Adipose tissue (tissue), 3 donors: Measurements from ENCODE around the gene SLF2. TPM values are rescaled to one million over a fixed set of nuclear protein-coding genes. Genes with fewer than 3 reads are reported as not detected.

ENCODE experiments used
- H3K27ac ChIP-seq: one replicate; pipeline ENCODE4 v1.5.1; 2013; ENCODE audit warnings: low read depth, low read length
- WGBS, 3 donors: extraction: QIAGEN DNeasy Blood & Tissue Kit; methylation state at CpG; one replicate each; pipeline ENCODE4 v1.1.7; 2013; 5-methylcytosine and 5-hydroxymethylcytosine counted together
- polyA plus RNA-seq, 3 donors: library from polyadenylated mRNA; stranded (reverse); fragments of 200-250 nt; gene quantifications; one replicate each; pipeline ENCODE4 v1.2.3, GENCODE V29; 2013
- donor health status: healthy with polysubstance abuse.
- donor health status: Bipolar disorder and iron deficiency.
- donor health status: healthy.

The SLF2 gene
- polyA plus RNA-seq, 3 donors = 4.8 to 8.7 (median 6.1) TPM

- H3K27ac ChIP-seq = no peak overlapping the region
- 88 to 94% (median 94%) methylated on average over 5 of the region's 5 CpGs for WGBS, 3 donors
Observed at GRCh38 chr10:100927266-100927665, 14.5 kb downstream of the SLF2 start.

DNA sequence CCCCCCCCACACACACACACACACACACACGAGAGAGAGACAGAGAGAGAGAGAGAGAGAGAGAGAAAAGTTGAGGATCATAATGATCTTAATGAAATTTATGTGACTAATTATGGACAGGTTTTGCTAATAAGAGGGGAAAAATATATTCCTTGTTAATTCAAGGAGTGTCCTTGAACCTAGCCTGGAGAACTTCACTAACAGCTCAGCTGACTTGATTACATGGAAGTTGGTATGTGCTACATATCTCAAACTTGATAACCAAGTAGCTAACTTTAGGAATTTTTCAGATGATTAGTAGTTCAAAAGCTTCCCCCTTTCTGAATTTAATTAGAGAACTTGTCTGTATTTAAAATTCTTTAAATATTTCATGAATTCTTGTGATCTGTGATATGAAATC, 15.3 kb downstream of the SLF2 start:
- WGBS, 3 donors = 0 to 80% (median 20%) methylated on average over 1 of the region's 1 CpG
- no peak overlapping the region for H3K27ac ChIP-seq

- no peak overlapping the region for H3K27ac ChIP-seq
Observed at GRCh38 chr10:100930368-100930767, 17.6 kb downstream of the SLF2 start.

- H3K27ac ChIP-seq = no peak overlapping the region
- 95 to 96% (median 96%) methylated on average over 3 of the region's 3 CpGs for WGBS, 3 donors
Observed at GRCh38 chr10:100934084-100934659, 21.4 kb downstream of the SLF2 start.

DNA sequence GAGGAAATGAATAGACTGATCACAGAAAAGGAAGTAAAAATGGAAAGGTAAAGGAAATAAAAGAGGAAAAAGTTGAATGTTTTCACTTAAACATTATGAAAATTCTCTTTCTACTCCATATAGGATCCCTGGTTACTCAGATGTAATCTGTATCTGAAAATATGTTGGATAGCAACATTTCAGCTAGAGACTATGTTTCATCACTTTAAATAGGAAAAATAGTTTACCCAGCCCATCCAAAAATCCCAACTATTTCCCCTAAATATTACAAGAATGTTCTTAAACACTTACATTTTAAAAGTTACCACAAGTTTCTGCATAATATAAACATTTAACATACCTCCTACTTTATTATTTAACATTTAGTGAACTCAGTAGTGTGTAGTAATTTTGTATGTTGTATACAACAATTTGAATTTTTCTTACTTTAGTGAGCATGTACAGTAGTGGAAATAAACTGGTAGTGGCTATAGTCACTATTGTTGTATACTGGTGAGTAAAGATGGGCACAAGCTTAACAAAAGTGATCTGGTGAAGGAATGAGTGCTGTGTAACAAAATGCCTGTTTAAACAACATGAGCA, 27.1 kb downstream of the SLF2 start:
- H3K27ac ChIP-seq = no peak overlapping the region

- no peak overlapping the region for H3K27ac ChIP-seq
- WGBS, 3 donors = 96 to 100% (median 100%) methylated on average over 3 of the region's 3 CpGs
Observed at GRCh38 chr10:100942229-100942628, 29.5 kb downstream of the SLF2 start.

- H3K27ac ChIP-seq = no peak overlapping the region
Observed at GRCh38 chr10:100943508-100943907, 30.7 kb downstream of the SLF2 start.

GRCh38 chr10:100945754-100946153, 33.0 kb downstream of the SLF2 start:
- no peak overlapping the region for H3K27ac ChIP-seq

DNA sequence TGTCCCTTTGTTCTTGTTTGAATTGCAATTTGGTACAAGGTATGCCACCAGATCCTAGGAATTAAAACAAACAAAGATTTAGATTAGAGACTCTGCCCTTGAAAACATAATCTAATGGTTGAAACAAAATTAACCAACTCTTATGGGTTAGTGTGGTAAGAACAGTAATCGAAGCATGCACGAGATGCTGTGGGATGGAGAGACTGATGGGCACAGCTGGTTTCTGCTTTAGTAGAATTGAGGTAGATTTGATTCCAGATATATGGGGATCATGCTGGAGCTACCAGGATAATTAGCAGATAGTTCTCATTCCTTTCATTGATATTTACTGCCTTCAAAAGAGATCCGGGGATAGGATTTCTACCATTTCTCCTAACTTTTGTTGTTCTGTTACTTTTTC, 36.2 kb downstream of the SLF2 start:
- 92 to 95% (median 93%) methylated on average over 3 of the region's 3 CpGs for WGBS, 3 donors
- no peak overlapping the region for H3K27ac ChIP-seq

DNA sequence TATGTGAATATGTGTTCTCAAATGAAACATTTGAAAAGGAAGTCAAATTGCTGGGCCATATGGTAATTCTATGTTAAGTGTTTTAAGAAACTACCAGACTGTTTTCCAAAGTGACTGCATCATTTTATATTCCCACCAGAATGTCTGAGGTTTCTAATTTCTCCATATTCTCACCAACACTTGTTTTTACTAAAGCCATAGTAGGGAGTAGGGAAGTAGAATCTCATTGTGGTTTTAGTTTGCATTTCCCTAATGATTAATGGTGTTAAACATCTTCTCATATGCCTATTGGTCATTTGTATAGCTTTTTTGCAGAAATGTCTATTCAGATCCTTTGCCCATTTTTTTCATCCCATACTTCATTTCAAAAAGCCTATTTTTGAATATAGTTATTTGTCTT, 47.5 kb downstream of the SLF2 start:
- no peak overlapping the region for H3K27ac ChIP-seq

DNA sequence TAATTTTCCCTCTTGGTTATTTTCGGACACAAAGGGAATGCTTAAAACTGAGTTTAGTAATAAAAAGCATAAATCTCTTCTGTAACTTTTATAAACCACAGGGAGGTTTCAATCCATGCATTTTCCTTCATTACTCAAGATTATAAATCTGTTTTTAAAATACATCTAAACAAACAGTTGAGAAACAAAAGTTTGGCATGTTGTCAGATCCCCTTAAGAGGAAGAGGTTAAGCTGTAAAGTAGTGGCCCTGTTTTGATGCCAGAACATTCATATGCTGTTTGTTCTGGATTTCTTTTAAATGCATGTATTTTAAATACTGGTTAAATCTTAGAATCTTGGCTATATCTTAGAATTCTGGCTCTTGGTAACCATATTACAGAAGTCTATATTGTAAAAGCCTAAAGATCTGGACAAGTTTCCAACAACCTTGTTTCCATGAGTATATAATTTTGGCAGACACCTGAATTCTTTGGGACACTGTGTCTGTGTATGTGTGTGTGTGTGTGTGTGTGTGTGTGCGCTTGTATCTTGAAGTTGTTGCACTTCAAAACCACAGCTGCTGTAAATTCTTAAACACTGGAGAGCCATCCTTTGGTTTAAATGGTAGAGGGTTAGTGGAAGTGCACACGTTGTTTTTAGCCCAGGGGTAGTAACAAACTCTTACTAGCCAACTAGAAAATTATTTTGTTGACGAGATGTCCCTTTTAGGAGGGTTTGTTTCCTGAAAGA, 49.8 kb downstream of the SLF2 start:
- 81 to 91% (median 89%) methylated on average over 4 of the region's 4 CpGs for WGBS, 3 donors
- no peak overlapping the region for H3K27ac ChIP-seq

DNA sequence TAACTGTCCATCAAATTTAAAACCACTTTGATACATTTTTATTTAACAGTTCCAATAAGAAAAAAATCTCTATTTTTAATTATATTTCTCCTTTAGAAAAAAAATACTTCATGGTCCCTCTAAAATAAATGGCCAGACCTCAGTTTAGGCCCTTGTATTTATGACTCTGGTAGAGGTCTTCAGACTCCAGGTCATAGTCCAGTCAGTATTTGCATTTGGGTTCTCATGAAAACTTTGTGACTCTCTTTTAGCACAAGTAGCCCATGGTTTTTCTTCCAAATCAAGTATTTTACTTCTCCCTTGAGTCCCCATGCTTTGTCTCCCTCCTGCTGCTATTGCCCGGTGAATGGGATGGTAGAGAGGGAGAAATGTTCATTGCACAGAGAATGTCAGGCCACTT, 51.1 kb downstream of the SLF2 start:
- no peak overlapping the region for H3K27ac ChIP-seq
- WGBS, 3 donors = 97 to 100% (median 100%) methylated on average over 1 of the region's 1 CpG

GRCh38 chr10:100965820-100966219, 53.1 kb downstream of the SLF2 start:
- WGBS, 3 donors = 68 to 69% (median 69%) methylated on average over 5 of the region's 5 CpGs
- no peak overlapping the region for H3K27ac ChIP-seq

- H3K27ac ChIP-seq = no peak overlapping the region
- WGBS, 3 donors = 28 to 85% (median 83%) methylated on average over 2 of the region's 2 CpGs
Observed at GRCh38 chr10:100966887-100967286, 54.1 kb downstream of the SLF2 start.

DNA sequence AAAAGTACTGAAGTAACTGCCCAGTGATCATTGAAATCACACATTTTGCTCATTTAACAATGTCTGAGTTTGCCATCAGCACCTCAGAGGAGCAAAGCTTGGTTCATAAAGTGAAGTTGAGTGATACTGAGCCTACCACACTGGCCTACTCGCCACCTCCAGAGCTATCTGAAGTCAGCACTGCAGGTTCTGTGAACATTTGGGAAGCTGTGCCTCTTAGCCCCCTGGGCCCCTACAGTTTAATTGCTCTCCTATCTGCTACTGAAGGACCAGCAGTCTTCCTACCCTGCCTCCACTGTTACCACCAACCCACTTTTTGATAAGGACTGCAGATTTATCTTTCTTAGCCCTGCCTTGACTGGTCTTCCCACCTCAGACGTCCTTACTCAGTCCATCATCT, 54.6 kb downstream of the SLF2 start:
- no peak overlapping the region for H3K27ac ChIP-seq
- 82 to 88% (median 86%) methylated on average over 2 of the region's 2 CpGs for WGBS, 3 donors

- 78 to 90% (median 88%) methylated on average over 2 of the region's 2 CpGs for WGBS, 3 donors
- no peak overlapping the region for H3K27ac ChIP-seq
Observed at GRCh38 chr10:100968062-100968736, 55.4 kb downstream of the SLF2 start.

GRCh38 chr10:100968863-100969186, 56.1 kb downstream of the SLF2 start:
- H3K27ac ChIP-seq = no peak overlapping the region
- WGBS, 3 donors = 6 to 30% (median 22%) methylated on average over 9 of the region's 9 CpGs

GRCh38 chr10:100969187-100970075, 56.7 kb downstream of the SLF2 start, which contains the start of gene SEMA4G:
TSS of gene SEMA4G (plus strand) at chr10:100969504. CDS start at chr10:100972913, 3,409 bp downstream.
- no peak within 1 kb of the TSS for H3K27ac ChIP-seq
- 1 to 3% (median 1%) methylated on average over 50 to 70 of the region's 70 CpGs for WGBS, 3 donors
